D721Med (cell line): ENCODE measurements around the gene PIM3.

ENCODE experiments used
- DNase-seq: peaks from one replicate; pipeline ENCODE4 v3.0.0; 2011; ENCODE audit warnings: low spot score; ENCODE audit not compliant: insufficient read length
- FAIRE-seq: peaks from 2 replicates; lab custom pipeline; 2011; peaks lifted over from hg19 to GRCh38; lab: Jason Lieb, UNC
- CTCF ChIP-seq: IDR thresholded peaks from 2 replicates; pipeline ENCODE4 v1.5.1; 2012; ENCODE audit warnings: mild to moderate bottlenecking, control low read depth; ENCODE audit not compliant: insufficient read depth; ENCODE audit errors: missing control alignments

PIM3 gene

GRCh38 chr22:49960159-49961004, at the start of gene PIM3:
TSS of gene PIM3 (plus strand) at chr22:49960772. CDS start at chr22:49960948, 176 bp downstream.
- TF ChIP-seq CTCF = no peak
- FAIRE-seq (no peak), DNase-seq (peak; percentile 95)

- no peak for TF ChIP-seq CTCF
- no peak for DNase-seq
- no peak for FAIRE-seq
Measured at GRCh38 chr22:49911881-49912625, 48.5 kb upstream of the PIM3 start.

- DNase-seq (no peak), FAIRE-seq (no peak)
- TF ChIP-seq CTCF = no peak
Measured at GRCh38 chr22:49913026-49913425, 47.5 kb upstream of the PIM3 start.

- DNase-seq (no peak), FAIRE-seq (no peak)
- TF ChIP-seq CTCF = no peak
Measured at GRCh38 chr22:49913446-49913845, 47.1 kb upstream of the PIM3 start.

- no peak for TF ChIP-seq CTCF
- FAIRE-seq (no peak), DNase-seq (no peak)
Measured at GRCh38 chr22:49914256-49914655, 46.3 kb upstream of the PIM3 start.

GRCh38 chr22:49915610-49916009, 45.0 kb upstream of the PIM3 start:
- TF ChIP-seq CTCF = no peak

More at GRCh38 chr22:49915610-49916009, 45.0 kb upstream of the PIM3 start:
- FAIRE-seq (no peak), DNase-seq (no peak)
